KG1 (cell line): ENCODE results near the gene CPT1A.

Experiments
- DNase-seq: peaks from one replicate; lab custom pipeline; 2025; lab: John Stamatoyannopoulos, UW

The CPT1A gene

DNA sequence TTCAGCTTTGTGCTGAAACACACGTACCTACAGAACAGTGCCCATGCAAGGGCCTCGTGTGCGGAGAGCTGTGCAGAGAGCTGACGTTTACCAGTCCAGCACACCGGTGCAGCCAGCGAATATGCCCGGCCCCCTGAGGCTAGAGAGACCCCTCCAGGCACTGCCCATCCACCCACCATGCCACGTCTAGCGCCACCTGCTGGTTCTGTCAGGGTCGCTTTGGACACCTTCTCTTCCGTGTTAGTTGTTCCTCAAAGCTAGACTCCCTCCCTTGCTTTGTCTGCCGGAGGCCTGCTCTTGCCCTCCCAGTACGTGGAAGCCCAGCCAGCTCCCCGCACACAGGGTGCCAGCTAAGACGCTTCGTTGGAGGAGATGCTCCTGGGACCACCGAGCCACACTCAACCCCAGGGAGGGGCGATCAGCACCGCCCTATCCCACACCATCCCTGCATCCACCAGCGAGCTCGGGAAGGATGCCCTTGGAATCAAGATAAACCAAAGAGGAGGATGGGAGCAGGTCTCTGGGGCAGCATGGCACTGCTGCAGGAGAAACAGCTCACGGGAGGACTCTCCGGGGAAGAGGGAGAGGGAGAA is 43.4 kb downstream of the CPT1A start:
- DNase-seq = no peak

- DNase-seq = no peak
Observed at GRCh38 chr11:68796801-68797200, 44.9 kb downstream of the CPT1A start.

GRCh38 chr11:68792400-68792966 is 49.2 kb downstream of the CPT1A start:
- DNase-seq = no peak

- DNase-seq = no peak
Observed at GRCh38 chr11:68784653-68785052, 57.1 kb downstream of the CPT1A start.

DNA sequence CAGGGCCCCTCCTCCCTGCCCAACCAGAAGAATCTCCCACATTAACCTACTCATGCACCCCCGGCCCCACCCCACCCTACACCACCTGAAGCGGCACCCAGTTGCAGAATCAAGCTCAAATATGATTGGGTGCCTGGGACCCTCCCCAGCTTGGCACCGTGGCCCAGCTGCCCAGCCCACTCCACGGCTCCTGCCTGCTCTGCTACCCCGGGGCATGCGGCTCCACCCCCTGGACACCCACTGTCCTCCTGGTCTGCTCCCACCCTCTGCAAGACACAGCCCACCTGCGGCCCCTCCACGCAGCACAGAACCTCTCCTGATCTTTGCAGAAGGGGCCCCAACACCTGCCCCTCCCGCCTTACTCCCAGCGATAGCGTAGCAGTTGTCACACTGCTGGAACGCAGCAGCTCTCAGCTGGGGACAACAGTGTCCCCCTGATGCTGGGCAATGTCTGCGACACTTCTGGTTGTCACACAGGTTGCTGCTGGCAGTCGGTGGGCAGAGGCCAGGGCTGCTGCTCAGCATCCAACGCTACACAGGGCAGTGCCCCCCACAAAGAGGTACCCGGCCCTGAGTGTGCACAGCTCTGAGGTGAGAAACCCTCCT is 58.4 kb downstream of the CPT1A start:
- no peak for DNase-seq

- DNase-seq = no peak
Observed at GRCh38 chr11:68782711-68783110, 59.0 kb downstream of the CPT1A start.

GRCh38 chr11:68780829-68781228 is 60.9 kb downstream of the CPT1A start:
- DNase-seq = no peak

GRCh38 chr11:68778205-68778604 is 63.5 kb downstream of the CPT1A start:
- DNase-seq = no peak

- no peak for DNase-seq
Observed at GRCh38 chr11:68776442-68777235, 65.1 kb downstream of the CPT1A start.

DNA sequence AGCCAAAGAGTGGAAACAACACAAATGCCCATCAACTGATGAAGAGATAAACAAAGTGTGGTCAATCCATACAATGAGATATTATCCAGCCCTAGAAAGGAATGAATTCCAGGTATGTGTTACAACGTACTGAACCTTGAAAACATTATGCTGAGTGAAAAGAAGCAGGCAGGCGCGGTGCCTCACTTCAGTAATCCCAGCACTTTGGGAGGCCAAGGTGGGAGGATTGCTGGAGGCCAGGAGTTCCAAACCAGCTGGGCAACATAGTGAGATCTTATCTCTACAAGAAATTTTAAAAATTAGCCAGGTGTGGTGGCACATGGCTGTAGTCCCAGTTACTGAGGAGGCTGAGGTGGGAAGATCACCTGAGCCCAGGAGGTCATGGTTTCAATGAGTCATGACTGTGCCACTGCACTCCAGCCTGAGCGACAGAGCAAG is 65.7 kb downstream of the CPT1A start:
- DNase-seq = no peak

- DNase-seq = no peak
Observed at GRCh38 chr11:68774194-68774585, 67.5 kb downstream of the CPT1A start.

- DNase-seq = no peak
Observed at GRCh38 chr11:68773521-68774193, 68.1 kb downstream of the CPT1A start.

DNA sequence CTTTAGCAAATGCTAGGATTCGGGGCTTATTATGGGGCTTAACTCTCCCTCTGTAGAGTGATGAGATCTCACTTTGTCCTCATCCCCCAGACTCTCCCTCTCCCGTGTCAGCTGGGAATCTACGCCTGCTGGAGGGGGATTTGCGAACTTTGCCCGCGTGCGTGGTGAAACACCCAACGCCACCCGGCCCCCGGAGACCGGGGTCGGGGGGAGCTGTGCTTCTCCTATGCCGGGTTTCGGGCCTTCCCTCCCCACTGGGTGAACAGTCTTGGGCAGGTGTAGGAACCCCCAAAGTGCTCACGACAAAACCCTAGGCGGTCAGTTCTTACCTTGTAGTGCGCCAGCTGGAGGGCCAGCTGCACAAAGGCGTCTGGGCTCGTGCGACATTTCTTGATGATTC is 68.8 kb downstream of the CPT1A start:
- no peak for DNase-seq

DNA sequence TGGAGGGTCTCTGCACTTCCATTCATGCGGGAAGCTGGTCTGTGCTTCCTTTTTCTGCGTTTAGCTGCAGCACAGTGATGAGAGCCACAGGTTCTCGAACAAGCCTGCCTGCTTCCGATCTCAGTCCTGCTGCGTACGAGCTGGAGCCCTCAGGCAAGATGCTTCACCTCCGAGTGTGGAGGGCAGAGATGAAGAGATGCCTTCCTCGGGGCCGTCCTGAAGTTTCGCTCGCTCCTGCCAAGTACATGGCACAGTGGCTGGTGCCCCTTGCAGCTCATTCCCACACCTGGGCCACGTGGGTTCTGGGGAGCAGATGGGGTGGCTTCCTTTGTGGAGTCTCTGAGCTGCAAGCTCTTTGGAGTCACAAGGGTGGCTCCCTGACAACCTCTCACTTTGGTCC is 70.9 kb downstream of the CPT1A start:
- DNase-seq = no peak

DNA sequence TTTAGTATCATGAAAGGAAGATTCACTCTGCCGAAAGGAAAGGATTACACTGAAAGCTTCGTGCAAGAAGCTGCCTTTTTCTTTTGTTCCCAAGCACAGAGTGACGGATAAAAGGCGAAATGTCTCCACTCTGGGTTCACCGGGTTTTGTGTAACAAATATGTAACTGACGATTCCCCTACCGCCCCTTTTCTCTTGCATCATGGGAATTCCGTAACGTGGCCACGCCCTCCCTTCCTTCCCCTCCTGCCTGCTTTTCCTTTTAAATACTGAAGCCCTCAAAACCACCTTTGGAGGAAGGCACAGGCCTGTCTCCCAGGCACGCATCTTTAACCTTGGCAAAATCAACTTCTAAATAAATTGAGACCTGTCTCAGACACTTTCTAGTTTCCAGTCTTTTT is 74.0 kb downstream of the CPT1A start:
- DNase-seq = no peak

DNA sequence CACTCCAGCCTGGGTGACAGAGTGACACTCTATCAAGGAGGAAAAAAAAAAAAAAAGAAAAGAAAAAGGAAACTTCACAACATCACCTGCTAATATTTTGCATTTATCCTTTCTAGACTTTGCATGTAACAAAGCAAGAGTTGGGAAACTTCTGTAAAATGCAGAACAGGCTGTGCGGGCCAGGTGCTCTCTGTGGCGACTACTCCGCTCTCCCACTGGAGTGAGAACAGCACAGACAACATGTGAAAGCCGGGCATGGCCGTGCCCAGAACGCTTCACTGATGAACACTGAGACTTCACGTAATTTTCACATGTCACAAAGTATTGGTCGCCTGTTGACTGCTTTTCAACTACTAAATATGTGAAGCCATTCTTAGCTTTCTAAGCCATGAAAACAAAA is 74.9 kb downstream of the CPT1A start:
- no peak for DNase-seq

DNA sequence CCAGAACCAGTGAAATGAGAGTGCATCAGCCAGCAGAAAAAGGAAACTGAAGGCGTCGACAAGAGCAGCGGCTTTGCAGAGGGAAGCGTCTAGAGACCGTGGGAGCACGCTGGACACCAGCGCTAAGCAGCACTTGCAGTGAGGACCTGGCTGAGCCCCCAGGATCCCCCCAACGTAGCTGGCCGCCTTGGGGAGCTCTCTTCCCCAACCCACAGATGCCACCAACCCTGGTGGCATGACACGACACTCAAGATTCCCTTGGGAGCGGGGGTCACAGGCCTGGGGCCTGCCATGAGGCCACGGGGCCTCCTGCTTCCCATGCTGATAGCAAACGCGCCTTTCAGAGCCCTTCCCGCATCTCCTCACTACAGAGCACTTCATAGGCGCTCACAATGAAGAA is 77.0 kb downstream of the CPT1A start:
- no peak for DNase-seq

DNA sequence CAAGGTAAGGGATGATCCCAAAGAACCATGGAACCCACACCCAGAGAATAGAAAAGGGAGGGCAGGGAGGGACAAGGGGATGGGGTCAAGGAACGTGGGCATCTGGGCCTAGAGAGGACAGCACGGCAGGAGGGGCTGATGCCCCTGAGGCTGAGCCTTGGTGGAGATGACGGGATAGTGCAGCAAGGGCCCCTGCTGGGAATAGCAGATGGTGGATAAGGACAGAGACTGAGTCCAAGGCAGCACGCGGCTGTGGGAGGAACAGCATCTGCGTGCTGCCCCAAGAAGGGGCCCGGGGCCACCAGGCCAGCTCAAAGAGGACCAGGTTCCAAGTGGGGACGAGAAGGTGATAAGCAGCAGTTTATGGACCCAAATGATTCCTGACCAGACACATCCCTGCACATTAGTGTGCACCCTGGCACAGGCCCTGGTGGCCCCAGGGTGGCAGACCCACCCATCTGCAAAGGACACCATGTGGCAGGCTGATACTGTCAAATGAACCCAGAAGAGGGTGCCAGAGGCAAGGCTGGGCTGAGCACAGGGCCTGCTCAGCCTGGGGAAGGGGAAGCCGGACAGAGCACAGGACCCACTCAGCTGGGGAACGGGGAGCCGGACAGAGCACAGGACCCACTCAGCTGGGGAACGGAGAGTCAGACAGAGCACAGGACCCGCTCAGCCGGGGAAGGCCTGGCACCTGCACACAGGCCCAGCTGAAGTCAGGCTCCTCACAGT is 77.6 kb downstream of the CPT1A start:
- DNase-seq = no peak

DNA sequence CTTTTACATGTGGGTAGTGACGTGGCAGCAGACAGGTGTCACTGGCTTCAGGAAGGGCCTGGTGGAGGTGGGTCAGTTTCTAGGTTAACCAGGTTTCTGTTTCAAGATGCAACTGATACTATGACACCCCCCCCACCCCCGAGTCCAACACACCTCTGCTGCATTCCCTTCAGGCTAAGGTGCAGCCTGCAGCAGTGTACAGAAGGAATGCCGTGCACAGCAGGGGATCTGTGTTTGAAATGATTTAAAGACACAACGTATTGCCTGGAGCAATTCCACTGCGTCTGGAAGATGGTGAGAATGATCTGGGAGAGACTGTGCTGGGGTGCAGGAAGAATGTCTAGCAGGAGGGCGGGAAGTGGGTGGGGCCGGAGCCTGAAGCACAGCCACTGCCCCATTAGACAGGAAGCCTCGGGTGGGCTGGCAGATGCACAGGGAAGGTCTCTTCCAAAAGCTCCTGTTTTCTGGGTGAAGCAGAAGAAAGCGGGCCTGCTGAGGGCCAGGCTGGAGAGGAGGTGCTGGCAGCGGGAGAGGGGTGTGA is 78.5 kb downstream of the CPT1A start:
- DNase-seq = no peak

GRCh38 chr11:68762481-68762880 is 79.2 kb downstream of the CPT1A start:
- no peak for DNase-seq

GRCh38 chr11:68761801-68762200 is 79.9 kb downstream of the CPT1A start:
- DNase-seq = no peak

DNA sequence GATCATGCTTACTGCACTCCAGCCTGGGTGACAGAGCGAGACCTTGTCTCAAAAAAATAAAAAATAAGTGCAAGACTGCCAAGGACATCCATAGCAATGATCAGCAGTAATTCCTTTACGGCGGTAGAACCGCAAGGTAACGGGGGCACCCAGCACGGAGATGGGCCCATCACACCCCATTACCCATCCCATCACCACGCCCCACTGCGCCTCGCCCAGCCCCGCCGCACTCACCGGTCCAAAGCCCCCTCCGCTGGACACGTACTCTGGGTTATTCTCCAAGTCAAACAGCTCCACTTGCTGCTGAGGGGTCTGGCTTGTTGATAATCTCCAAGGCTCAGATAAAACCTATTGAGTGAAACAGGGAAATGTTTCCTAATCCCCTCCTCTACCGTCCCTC is 81.7 kb downstream of the CPT1A start:
- DNase-seq = no peak
